ENCODE results near the gene INPP5J. TPM values are rescaled to one million over a fixed set of nuclear protein-coding genes. Genes with fewer than 3 reads are reported as not detected.

Gene INPP5J
- total and polyA plus RNA-seq, 9 of the 15 experiments (the other 6 are each of a cell fraction or from before 2014, with no cell fraction given): 0.10 to 6.3 (median 4.8) TPM

- H2AFZ ChIP-seq (ENCODE audit: low read depth, low read length): 0 out of 2 replicates have a peak overlapping the region, but pooled peaks have one; percentile 45
- 0 out of 2 replicates have a peak, but pooled peaks have one; percentile 9 for TF ChIP-seq PKNOX1 (IDR thresholded peaks at IDR 0.05)
- TF ChIP-seq ZNF592 (IDR thresholded peaks at IDR 0.05): no peak
- TF ChIP-seq ZNF707 (CRISPR knock-in tag; conservative IDR thresholded peaks at IDR 0.05): no peak
- TF ChIP-seq, protein P1, sequence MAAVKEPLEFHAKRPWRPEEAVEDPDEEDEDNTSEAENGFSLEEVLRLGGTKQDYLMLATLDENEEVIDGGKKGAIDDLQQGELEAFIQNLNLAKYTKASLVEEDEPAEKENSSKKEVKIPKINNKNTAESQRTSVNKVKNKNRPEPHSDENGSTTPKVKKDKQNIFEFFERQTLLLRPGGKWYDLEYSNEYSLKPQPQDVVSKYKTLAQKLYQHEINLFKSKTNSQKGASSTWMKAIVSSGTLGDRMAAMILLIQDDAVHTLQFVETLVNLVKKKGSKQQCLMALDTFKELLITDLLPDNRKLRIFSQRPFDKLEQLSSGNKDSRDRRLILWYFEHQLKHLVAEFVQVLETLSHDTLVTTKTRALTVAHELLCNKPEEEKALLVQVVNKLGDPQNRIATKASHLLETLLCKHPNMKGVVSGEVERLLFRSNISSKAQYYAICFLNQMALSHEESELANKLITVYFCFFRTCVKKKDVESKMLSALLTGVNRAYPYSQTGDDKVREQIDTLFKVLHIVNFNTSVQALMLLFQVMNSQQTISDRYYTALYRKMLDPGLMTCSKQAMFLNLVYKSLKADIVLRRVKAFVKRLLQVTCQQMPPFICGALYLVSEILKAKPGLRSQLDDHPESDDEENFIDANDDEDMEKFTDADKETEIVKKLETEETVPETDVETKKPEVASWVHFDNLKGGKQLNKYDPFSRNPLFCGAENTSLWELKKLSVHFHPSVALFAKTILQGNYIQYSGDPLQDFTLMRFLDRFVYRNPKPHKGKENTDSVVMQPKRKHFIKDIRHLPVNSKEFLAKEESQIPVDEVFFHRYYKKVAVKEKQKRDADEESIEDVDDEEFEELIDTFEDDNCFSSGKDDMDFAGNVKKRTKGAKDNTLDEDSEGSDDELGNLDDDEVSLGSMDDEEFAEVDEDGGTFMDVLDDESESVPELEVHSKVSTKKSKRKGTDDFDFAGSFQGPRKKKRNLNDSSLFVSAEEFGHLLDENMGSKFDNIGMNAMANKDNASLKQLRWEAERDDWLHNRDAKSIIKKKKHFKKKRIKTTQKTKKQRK (IDR thresholded peaks at IDR 0.05; ENCODE audit: borderline replicate concordance, low read depth, low read length): no peak
- peak; percentile 22; the same call in 1 of the 2 replicates for TF ChIP-seq ZBTB7A (IDR thresholded peaks at IDR 0.05; ENCODE audit: borderline replicate concordance, control insufficient read depth, low read depth, low read length)
- no peak for TF ChIP-seq HDAC3 (IDR thresholded peaks at IDR 0.05; ENCODE audit: borderline replicate concordance, partially characterized antibody)
- TF ChIP-seq, protein P2, sequence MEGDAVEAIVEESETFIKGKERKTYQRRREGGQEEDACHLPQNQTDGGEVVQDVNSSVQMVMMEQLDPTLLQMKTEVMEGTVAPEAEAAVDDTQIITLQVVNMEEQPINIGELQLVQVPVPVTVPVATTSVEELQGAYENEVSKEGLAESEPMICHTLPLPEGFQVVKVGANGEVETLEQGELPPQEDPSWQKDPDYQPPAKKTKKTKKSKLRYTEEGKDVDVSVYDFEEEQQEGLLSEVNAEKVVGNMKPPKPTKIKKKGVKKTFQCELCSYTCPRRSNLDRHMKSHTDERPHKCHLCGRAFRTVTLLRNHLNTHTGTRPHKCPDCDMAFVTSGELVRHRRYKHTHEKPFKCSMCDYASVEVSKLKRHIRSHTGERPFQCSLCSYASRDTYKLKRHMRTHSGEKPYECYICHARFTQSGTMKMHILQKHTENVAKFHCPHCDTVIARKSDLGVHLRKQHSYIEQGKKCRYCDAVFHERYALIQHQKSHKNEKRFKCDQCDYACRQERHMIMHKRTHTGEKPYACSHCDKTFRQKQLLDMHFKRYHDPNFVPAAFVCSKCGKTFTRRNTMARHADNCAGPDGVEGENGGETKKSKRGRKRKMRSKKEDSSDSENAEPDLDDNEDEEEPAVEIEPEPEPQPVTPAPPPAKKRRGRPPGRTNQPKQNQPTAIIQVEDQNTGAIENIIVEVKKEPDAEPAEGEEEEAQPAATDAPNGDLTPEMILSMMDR (IDR thresholded peaks at IDR 0.05 in 2 of 3, conservative IDR thresholded peaks at IDR 0.05 in 1 of 3; ENCODE audit: insufficient read depth in 2 of 3, low read depth in 1 of 3, low read length in 3 of 3): 0 out of 6 replicates have a peak, but pooled peaks of 1 of the 3 experiments have one; percentile 1
- TF ChIP-seq ZNF316 (IDR thresholded peaks at IDR 0.05): no peak
- TF ChIP-seq MTA3 (IDR thresholded peaks at IDR 0.05; ENCODE audit: borderline replicate concordance): no peak
These were observed 24.1 kb upstream of the INPP5J start for GRCh38 chr22:31098632-31099110.

More at GRCh38 chr22:31098632-31099110, 24.1 kb upstream of the INPP5J start:
- Histone ChIP-seq H3K9ac (ENCODE audit: insufficient read depth in 1 of 2, low read depth in 2 of 2, low read length in 2 of 2) (peak overlapping the region in 1 of 2 experiments; percentile 65; a peak in 2 of 4 replicates), H3K79me2 (ENCODE audit: control insufficient read depth, insufficient read depth, low read length) (no peaks in the 10 kb centered on the region), H3K9me3 (replicated peaks; ENCODE audit: control insufficient read depth, insufficient read depth, low read depth, low read length) (no peaks in the 10 kb centered on the region), H3K27ac (ENCODE audit: extremely low read depth, low read depth, low read length) (no peak overlapping the region), H3K4me1 (replicated peaks in 1 of 2; ENCODE audit: control insufficient read depth in 2 of 2, insufficient read depth in 2 of 2, low read length in 2 of 2) (peaks cover 10 to 13% of the 10 kb centered on the region in 2 experiments; a peak in 4 of 5 replicates), H3K4me2 (ENCODE audit: insufficient read depth, low read length) (no peak overlapping the region; the same call in 1 of the 2 replicates), H3K4me3 (no peak overlapping the region), H3K36me3 (ENCODE audit: control insufficient read depth, insufficient read depth, low read length) (peaks cover 27% of the 10 kb centered on the region; the same call in 2 of the 3 replicates), H3K27me3 (ENCODE audit: control insufficient read depth in 2 of 2, insufficient read depth in 2 of 2, low read length in 2 of 2) (no peaks in the 10 kb centered on the region), H4K20me1 (replicated peaks; ENCODE audit: control insufficient read depth, insufficient read depth, low read length) (no peaks in the 10 kb centered on the region), H3K9me1 (ENCODE audit: control insufficient read depth, insufficient read depth, low read length) (peaks cover 5% of the 10 kb centered on the region)
- ChIA-PET POLR2A (interaction anchor here (1.0 to 1.4 kb wide), 2 partner anchors 9 to 18 kb away, joined by 3 to 4 read pairs; partner anchors contain the start of genes SELENOM and SMTN), CTCF (ENCODE audit: low intra/inter-chr PET ratio) (no interaction called here)
- no TSS peak for BruUV-seq (replicated peaks)
- WGBS (ENCODE audit: insufficient coverage, low coverage, missing lambda C conversion rate): 12% methylated on average over 10 of the region's 36 CpGs
- ATAC-seq (peak; percentile 97), DNase-seq (ENCODE audit: extremely low read depth in 1 of 4, low spot score in 3 of 4) (peak; percentile 77 to 89 (median 88)), FAIRE-seq (peak; percentile 48)
- intact Hi-C loops (cut with micrococcal nuclease): no loop called here
- in situ Hi-C loops (cut with MboI): no loop called here
